DMS 273 (cell line): Measurements from ENCODE around the gene GAS7.

Experiments
- DNase-seq: peaks from one replicate; lab custom pipeline; 2025; ENCODE audit not compliant: unreplicated experiment; lab: John Stamatoyannopoulos, UW

Gene GAS7

GRCh38 chr17:10198509-10199249 lies at the start of gene GAS7:
Gene GAS7 (minus strand): TSS chr17:10198606.
- peak; percentile 47 for DNase-seq

DNA sequence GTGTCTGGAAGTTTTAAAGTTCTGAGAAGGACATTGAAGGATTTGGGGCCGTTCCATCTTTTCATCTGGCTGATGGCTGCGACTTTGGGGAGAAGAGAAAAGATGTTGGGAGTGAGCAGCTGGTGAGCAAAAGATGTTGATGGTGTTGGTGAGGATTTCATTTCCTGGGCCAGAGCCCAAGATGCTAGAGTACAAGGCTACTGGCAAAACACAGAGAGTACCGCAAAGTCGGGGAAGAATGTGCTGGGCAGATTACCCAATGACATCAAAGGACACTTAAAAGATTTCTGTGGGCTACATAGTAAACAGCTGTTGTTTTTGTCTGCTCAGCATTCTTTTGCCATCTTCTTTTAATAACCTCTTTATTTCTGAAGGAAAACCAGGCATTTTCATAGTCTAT lies 49.4 kb upstream of the GAS7 start:
- DNase-seq, result no peak

GRCh38 chr17:10243883-10244844 lies 45.8 kb upstream of the GAS7 start:
- DNase-seq, result no peak

GRCh38 chr17:10241781-10242180 lies 43.4 kb upstream of the GAS7 start:
- DNase-seq, result no peak

- no peak for DNase-seq
These were observed 40.3 kb upstream of the GAS7 start for GRCh38 chr17:10238661-10239060.

GRCh38 chr17:10234033-10234432 lies 35.6 kb upstream of the GAS7 start:
- no peak for DNase-seq

DNA sequence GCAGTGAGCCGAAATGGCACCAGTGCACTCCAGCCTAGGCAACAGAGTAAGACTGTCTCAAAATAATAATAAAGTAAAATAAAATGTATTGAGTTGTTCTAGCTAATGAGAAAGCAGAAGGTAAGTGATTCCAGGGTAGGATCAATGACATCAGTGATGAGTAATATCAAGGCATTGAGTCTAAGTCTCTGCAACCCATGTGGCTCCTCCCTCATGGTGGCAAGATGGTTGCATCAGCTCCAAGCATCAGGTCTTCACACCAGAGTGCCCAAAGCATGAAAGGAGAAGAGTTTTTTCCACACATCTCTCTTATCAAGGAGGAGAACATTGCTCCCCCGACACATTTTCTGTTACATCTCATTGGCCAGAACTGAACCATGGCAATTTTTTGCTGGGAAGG lies 34.8 kb upstream of the GAS7 start:
- no peak for DNase-seq

DNA sequence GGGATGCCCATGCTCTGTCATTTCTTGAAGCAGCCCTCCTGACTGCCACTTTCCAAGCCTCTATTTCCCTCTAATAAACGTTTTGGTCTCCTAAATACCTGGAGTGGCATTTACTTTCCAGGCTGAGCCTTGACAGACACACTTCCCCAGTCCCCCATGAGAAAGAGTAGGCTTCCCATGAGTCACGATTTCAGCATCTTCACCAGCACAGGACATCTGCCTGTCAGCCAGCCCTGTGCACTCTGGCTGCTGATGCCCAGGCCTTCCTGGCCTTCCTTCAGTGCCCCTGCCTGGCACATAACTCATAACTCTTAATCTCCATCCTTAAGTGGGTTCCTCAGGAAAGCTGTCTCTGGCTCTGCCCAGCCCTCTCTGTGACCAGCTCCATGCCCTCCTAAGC lies 30.8 kb upstream of the GAS7 start:
- DNase-seq, result no peak

GRCh38 chr17:10226930-10227695 lies 28.7 kb upstream of the GAS7 start:
- peak; percentile 40 for DNase-seq

DNA sequence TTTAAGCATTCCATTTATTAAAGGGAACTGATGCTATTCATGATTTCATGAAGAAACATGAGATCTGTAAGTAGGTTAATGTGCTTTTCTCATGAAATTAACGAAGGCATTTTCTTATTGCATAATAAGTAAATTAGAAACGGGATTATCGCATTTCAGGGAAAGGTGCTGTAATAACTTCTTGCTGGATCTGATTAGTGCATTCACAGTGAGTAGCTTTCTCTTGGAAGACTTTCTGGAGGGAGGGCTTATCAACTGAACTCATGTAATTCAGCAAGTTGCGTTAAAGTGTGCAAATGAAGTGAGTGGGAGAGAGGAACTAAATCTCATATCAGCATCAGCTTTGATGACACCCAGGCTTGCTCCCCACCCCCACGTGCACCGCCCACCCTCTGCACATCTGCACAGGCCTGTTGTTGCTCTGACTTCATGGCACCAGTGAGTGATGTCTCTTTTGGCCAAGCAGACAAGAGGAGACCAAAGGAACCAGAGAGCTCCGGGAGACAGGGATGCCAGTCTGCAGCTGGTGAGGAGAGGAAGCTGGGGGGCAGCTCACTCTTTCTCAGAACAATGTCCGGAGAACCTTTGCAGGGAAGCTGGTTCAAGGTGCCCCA lies 26.3 kb upstream of the GAS7 start:
- no peak for DNase-seq

DNA sequence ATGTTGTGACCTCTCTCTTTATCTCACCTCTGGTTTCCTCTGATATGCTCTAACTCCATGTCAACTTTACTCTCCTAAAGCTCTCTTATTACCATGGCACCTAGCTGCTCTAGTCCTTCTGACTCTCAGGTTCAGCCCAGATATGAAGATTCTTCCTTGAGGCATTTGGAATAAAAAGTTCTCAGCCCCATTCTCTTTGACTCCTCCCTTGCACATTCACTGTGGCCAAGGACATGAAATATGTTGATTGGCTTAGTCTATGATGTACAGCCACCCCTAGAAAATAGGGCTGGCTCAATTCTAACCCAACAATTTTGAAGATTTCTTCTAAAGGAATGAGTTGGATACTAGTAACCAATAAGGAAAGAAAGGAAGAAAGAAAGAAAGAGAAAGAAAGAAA lies 20.8 kb upstream of the GAS7 start:
- DNase-seq, result no peak

- DNase-seq, result no peak
These were observed 19.5 kb upstream of the GAS7 start for GRCh38 chr17:10217916-10218315.

GRCh38 chr17:10216213-10216938 lies 18.0 kb upstream of the GAS7 start:
- peak; percentile 10 for DNase-seq

DNA sequence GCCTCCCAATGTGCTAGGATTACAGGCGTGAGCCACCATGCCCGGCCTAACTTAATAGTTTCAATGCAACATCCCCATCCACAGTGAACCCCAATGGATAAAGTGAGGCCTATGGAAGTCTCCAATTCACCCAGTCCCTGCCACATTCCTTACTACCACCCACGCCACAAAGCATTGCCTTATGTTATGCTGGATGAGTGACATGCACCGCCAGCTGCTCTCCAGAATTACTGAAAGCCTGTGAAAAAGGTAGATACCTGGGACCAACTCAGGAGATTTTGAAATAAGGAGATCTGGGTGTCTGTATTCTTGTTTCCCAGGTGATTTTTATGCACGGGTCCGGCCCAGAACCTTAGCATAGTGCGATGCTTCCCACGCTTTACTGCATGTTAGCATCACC lies 16.9 kb upstream of the GAS7 start:
- DNase-seq, result no peak

DNA sequence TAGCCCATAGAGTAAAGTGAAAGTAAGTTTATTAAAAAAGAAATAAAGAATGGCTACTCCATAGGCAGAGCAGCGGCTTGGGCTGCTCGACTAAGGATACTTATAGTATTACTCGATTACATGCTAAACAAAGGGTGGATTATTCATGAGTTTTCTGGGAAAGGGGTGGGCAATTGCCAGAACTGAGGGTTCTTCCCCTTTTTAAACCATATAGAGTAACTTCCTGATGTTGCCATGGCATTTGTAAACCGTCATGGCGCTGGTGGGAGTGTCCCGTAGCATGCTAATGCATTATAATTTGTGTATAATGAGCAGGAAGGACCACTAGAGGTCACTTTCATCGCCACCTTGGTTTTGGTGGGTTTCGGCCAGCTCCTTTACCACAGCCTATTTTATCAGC lies 13.3 kb upstream of the GAS7 start:
- DNase-seq, result no peak

DNA sequence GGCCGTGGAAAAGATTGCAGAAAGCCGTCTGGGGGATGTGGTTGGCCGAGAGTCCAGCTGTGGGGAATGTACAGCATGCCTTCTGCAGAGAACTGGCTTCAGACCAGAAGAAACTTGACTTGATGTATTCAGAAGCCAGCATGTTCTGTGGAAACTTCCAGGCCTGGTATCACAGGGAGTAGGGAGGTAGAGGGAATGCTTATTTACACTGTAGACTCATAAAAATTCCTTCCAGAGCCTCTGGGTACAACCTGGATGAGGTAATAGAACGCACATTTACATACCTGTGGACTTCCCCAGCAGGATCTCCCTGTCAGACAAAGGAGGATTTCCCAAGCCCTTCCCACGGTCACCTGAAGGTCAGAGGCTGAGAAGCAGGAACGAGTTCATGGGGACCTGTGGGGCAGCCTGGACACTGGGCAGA lies 11.8 kb upstream of the GAS7 start:
- no peak for DNase-seq

DNA sequence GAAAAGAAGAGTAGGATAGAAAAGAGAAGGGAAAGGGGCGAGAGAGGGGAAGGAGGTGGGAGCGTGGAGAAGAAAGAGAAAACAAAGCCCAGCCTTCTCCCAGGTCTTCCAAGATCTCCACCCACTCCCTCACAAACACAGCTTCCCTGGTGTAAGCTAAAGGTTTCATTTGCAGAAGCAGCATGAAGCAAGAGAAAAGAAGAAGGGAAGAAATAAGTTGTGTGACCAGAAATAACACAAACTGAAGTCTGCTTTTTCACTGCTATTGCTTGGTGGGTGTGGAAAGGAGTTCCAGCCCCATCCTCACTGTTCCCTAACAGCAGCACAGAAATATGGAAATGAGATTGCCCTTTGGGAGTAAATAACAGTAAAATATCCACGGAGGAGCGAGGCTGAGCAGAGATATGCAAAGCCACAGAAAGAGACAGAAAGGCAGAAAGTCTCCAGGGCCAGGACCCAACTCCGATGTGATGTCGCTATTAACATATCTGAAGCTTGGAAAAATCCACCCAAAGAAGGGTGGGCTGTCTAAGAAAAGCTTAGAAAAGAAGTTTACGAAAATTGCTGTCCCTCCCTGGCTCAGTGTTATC lies 10.3 kb upstream of the GAS7 start:
- no peak for DNase-seq

DNA sequence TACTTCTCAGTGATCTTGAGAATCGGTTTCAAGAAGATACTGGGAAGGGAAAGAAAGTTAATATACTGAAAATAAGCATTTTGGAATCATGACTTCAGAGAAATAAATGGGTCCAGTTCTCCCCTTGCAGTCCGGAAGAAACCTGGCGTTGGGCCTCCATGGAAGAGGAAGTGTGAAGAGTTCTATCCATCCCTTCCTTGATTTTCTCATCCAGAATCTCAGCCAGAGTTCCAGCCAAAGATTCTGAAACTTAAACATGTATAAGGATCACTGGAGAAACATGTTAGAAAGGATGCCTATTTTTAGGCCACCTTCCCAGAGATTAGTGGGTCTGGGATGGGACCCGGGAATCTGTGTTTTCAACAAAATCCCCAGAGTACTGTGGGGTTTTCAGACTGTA lies 8.7 kb upstream of the GAS7 start:
- no peak for DNase-seq

DNA sequence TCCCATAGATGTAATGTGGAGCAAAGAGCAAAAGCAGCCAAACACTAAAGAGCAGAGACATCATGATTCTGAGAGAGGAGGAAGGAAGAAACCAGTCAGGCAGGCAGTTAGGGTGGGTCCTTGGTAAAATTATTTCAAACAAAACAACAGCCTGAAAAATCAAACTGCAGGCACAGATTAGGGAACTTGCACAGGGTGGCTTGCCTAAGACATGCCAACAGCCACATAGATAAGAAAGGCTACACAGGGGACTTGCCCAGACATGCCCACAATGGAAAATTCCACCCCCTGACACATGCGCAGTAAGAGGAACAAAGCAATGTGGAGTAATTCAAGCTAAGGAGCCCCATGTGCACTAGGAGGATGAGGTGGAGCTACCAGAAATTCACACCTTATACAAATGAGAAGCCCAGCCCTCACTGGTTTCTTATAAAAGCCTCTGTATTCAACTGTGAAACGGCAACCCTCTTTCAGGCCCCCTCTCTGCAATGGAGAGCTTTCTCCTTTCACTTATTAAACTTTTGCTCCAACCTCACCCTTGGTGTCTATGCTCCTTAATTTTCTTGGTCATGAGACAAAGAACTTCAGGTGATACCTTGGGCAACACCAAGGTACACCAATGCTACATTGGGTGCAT lies 7.3 kb upstream of the GAS7 start:
- no peak for DNase-seq

DNA sequence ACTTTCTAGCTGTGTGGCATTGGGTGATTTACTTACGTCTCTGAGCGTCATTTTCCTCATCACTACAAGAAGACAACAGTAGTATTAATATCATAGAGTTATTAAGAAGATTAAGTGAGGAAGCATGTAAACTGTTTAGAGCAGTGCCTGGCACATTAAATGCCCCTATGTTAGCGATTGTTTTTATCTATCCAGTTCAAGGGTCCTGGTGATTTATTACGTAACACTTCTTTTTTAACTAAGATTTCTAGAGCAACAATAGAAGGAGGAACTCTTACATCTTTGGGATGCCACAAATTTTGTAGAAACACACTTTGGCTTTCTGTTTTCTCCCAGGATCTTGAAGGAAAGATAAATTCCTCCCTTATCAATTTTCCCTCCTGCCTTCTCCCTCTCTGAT lies 3.3 kb upstream of the GAS7 start:
- DNase-seq, result no peak
